Erythroblast (primary cell): ENCODE results near the gene PLB1.

Experiments used
- DNase-seq, 2 experiments: peaks; one replicate each; lab custom pipeline; 2025; lab: John Stamatoyannopoulos, UW
- GATA1 ChIP-seq: IDR thresholded peaks from 2 replicates; pipeline ENCODE4 v1.6.1; 2011; ENCODE audit warnings: low read depth, mild to moderate bottlenecking, control low read depth, low read length, moderate library complexity
- POLR2A ChIP-seq: IDR thresholded peaks from 2 replicates; pipeline ENCODE4 v1.6.1; 2011; ENCODE audit warnings: mild to moderate bottlenecking, low read length

Gene PLB1

GRCh38 chr2:28610583-28611201 is 114.8 kb downstream of the PLB1 start:
- TF ChIP-seq POLR2A (no peak), GATA1 (no peak)
- DNase-seq: peak in 1 of 2 experiments; percentile 26

GRCh38 chr2:28612131-28612812 is 116.4 kb downstream of the PLB1 start:
- TF ChIP-seq POLR2A: no peak
- no peak for TF ChIP-seq GATA1
- no peak for DNase-seq

- no peak for DNase-seq
- TF ChIP-seq GATA1 (no peak), POLR2A (no peak)
Measured at GRCh38 chr2:28613186-28613585, 117.3 kb downstream of the PLB1 start.

- TF ChIP-seq GATA1: no peak
- no peak for TF ChIP-seq POLR2A
Measured at GRCh38 chr2:28613633-28614501, 118.0 kb downstream of the PLB1 start.

GRCh38 chr2:28615706-28616105 is 119.8 kb downstream of the PLB1 start:
- TF ChIP-seq GATA1 (no peak), POLR2A (no peak)
- no peak for DNase-seq

More at GRCh38 chr2:28613633-28614501, 118.0 kb downstream of the PLB1 start:
- no peak for DNase-seq

- TF ChIP-seq POLR2A (no peak), GATA1 (no peak)
- DNase-seq: no peak
Measured at GRCh38 chr2:28616396-28616999, 120.6 kb downstream of the PLB1 start.

- no peak for DNase-seq
- TF ChIP-seq POLR2A (no peak), GATA1 (no peak)
Measured at GRCh38 chr2:28617502-28618184, 121.8 kb downstream of the PLB1 start.

GRCh38 chr2:28618221-28619141 is 122.6 kb downstream of the PLB1 start:
- TF ChIP-seq GATA1: no peak
- TF ChIP-seq POLR2A: no peak
- DNase-seq: no peak

- no peak for DNase-seq
- no peak for TF ChIP-seq GATA1
- no peak for TF ChIP-seq POLR2A
Measured at GRCh38 chr2:28619213-28620196, 123.6 kb downstream of the PLB1 start.

GRCh38 chr2:28620291-28620793 is 124.5 kb downstream of the PLB1 start:
- no peak for DNase-seq
- TF ChIP-seq GATA1 (no peak), POLR2A (no peak)

GRCh38 chr2:28620801-28621171 is 124.9 kb downstream of the PLB1 start:
- TF ChIP-seq POLR2A (no peak), GATA1 (no peak)
- no peak for DNase-seq
